Middle frontal gyrus (tissue), 1 donor: Measurements from ENCODE around the gene RAB30.

Experiments
- DNase-seq: peaks from one replicate; pipeline ENCODE4 v3.0.0-alpha.2; 2015; ENCODE audit warnings: low spot score; ENCODE audit errors: extremely low spot score

Gene RAB30

GRCh38 chr11:83070731-83071566, 748 bp downstream of the RAB30 start:
- DNase-seq, result no peak

GRCh38 chr11:83070044-83070701, 1.5 kb downstream of the RAB30 start:
- DNase-seq, result no peak

- no peak for DNase-seq
Measured at GRCh38 chr11:83069441-83070043, 2.2 kb downstream of the RAB30 start.

- DNase-seq, result no peak
Measured at GRCh38 chr11:83068568-83068967, 3.1 kb downstream of the RAB30 start.

- DNase-seq, result no peak
Measured at GRCh38 chr11:83064011-83064410, 7.7 kb downstream of the RAB30 start.

GRCh38 chr11:83063073-83063754, 8.5 kb downstream of the RAB30 start:
- no peak for DNase-seq

- no peak for DNase-seq
Measured at GRCh38 chr11:83061883-83062282, 9.8 kb downstream of the RAB30 start.

GRCh38 chr11:83060965-83061364, 10.7 kb downstream of the RAB30 start:
- no peak for DNase-seq

GRCh38 chr11:83057721-83058120, 14.0 kb downstream of the RAB30 start:
- no peak for DNase-seq

- DNase-seq, result no peak
Measured at GRCh38 chr11:83056611-83057010, 15.1 kb downstream of the RAB30 start.

- no peak for DNase-seq
Measured at GRCh38 chr11:83056204-83056603, 15.5 kb downstream of the RAB30 start.

GRCh38 chr11:83054904-83055380, 16.8 kb downstream of the RAB30 start:
- DNase-seq, result no peak

- DNase-seq, result no peak
Measured at GRCh38 chr11:83054001-83054400, 17.7 kb downstream of the RAB30 start.

- DNase-seq, result no peak
Measured at GRCh38 chr11:83051760-83052671, 19.7 kb downstream of the RAB30 start.

GRCh38 chr11:83047515-83048225, 24.0 kb downstream of the RAB30 start:
- DNase-seq, result no peak

- DNase-seq, result no peak
Measured at GRCh38 chr11:83046621-83047172, 25.0 kb downstream of the RAB30 start.

GRCh38 chr11:83044958-83045712, 26.6 kb downstream of the RAB30 start:
- DNase-seq, result no peak

GRCh38 chr11:83042964-83043711, 28.6 kb downstream of the RAB30 start:
- no peak for DNase-seq
